HL-60/S4 (cell line): ENCODE data around the gene SSRP1.
"Not testable (repeated sequence)": the region's sequence is repeated elsewhere in the genome, so short reads cannot be mapped to it uniquely, and the experiment has no call there.

Experiments
- in situ Hi-C: fragments of 300-500 bp; cut with MboI; formaldehyde crosslinking; loops from 2 replicates; pipeline ENCODE4 v1.14.3; 2022; ENCODE audit warnings: low sequenced_read_pairs

The SSRP1 gene

GRCh38 chr11:57306940-57307565, 28.6 kb downstream of the SSRP1 start:
- in situ Hi-C loops, result loop anchor here (25.0 kb wide), 1 partner anchor 95 kb away; no protein-coding TSS in a partner anchor

- in situ Hi-C loops, result loop anchor here (25.0 kb wide), 1 partner anchor 94 kb away; no protein-coding TSS in a partner anchor
Observed at GRCh38 chr11:57306161-57306876, 29.4 kb downstream of the SSRP1 start.

DNA sequence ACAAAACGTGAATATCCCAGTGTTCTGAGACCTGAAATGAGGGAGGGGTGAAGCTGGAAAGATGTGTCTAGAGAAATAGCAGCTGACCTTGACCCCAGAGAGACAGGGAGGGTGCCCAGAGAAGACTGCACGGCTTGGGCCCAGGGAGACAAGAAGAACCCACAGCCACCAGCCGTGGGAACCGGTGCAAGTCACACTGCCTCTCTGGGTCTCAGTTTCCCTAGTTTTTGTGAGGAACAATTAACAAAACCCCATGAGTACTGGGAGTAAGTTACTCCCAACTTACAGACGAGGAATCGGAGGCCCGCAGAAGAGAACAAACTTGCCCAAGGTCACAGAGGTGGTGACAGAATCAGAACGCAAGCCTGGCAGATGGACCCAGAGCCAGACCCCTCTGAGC, 30.2 kb downstream of the SSRP1 start:
- in situ Hi-C loops, result loop anchor here (25.0 kb wide), 1 partner anchor 93 kb away; no protein-coding TSS in a partner anchor

GRCh38 chr11:57303990-57304579, 31.6 kb downstream of the SSRP1 start:
- in situ Hi-C loops, result loop anchor here (25.0 kb wide), 1 partner anchor 92 kb away; no protein-coding TSS in a partner anchor

GRCh38 chr11:57303280-57303989, 32.3 kb downstream of the SSRP1 start:
- in situ Hi-C loops, result loop anchor here (25.0 kb wide), 1 partner anchor 91 kb away; no protein-coding TSS in a partner anchor

DNA sequence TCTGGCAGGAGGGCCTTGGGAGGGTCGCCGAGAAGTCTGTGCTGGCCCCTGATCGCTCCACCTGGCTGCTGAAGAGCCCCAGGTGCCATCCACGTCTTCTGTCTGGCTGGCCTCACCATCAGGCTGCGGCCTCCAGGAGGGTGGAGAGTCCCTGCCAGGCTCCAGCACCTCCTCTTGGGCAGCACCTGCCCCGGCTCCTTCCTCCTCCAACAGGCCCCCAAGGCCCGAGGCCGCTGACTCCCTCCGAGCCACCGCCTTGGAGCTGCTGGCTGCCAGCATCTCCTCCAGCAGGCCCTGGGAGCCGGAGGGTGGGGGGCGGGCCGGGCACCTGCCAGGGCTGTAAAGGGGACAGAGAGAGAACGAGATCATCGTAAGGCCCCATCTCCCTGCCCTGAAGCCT, 33.2 kb downstream of the SSRP1 start:
- in situ Hi-C loops, result loop anchor here (25.0 kb wide), 1 partner anchor 90 kb away; no protein-coding TSS in a partner anchor

DNA sequence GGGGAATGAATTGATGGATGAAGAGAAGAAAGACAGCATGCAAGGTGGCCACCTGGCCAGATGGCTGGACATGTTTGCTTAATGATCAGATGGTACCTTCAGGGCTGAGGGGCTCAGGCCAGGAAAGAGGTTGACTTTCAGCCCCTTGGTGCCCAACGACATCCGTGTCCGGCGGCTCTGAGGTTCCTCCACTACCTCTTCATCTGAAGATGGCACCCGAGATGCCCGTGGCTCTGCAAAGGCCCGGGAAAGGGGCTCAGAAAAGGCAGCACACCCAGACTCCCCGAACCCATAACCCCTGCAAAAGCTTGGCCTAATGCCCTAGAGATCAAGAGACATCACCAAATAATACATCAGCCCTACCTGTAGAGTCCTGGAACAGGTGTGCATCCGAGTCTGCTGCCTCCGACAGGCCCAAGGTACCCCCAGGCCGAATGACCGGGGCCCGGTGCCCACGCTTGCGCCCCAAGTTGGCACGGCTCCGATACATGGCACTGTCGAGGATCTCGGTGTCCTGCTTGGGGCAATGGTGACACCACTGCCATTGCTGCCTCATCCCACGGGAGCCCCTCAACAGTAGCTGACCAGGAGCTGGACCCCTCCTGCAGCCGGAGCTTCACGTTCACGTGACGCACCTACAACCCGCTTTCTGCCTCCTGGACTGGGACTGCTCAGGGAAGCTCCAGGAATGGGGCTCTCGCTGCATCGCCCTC, 33.8 kb downstream of the SSRP1 start:
- in situ Hi-C loops, result loop anchor here (25.0 kb wide), 1 partner anchor 90 kb away; no protein-coding TSS in a partner anchor

DNA sequence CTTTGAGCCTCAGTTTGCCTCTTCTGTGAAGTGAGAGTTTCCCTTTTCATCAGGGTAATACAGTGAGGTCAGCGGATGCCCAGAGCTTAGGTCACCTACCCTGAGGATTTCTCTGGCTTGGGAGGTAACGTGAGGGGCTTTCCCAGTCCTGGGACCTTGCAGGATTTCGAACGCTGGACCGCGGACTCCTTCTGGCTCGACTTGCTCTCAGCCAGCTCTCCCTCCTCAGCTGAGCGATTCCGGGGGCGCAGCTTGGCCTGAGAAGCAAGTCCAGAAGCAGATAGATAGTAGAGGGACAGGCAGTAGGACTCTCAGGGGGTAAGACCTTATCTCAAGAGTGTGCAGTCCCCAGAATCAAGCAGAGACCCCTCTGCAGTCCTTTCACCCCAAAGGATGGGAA, 34.9 kb downstream of the SSRP1 start:
- in situ Hi-C loops, result loop anchor here (25.0 kb wide), 1 partner anchor 88 kb away; no protein-coding TSS in a partner anchor

GRCh38 chr11:57299150-57299737, 36.4 kb downstream of the SSRP1 start:
- in situ Hi-C loops, result no loop called here

GRCh38 chr11:57297221-57297620, 38.5 kb downstream of the SSRP1 start:
- in situ Hi-C loops, result no loop called here

GRCh38 chr11:57296205-57296604, 39.5 kb downstream of the SSRP1 start:
- in situ Hi-C loops, result not testable (repeated sequence)

- in situ Hi-C loops, result no loop called here
Observed at GRCh38 chr11:57294225-57295131, 41.2 kb downstream of the SSRP1 start.

- in situ Hi-C loops, result no loop called here
Observed at GRCh38 chr11:57290288-57290687, 45.4 kb downstream of the SSRP1 start.

GRCh38 chr11:57288771-57289579, 46.7 kb downstream of the SSRP1 start:
- in situ Hi-C loops, result no loop called here

GRCh38 chr11:57287884-57288283, 47.8 kb downstream of the SSRP1 start:
- in situ Hi-C loops, result no loop called here

- in situ Hi-C loops, result no loop called here
Observed at GRCh38 chr11:57283231-57283990, 52.3 kb downstream of the SSRP1 start.

- in situ Hi-C loops, result not testable (repeated sequence)
Observed at GRCh38 chr11:57281546-57281945, 54.1 kb downstream of the SSRP1 start.
